GM12872 (cell line): ENCODE data around the gene ARMH1.

Experiments
- TF ChIP-seq, protein P1 (sequence below): IDR thresholded peaks from 3 replicates; pipeline ENCODE4 v1.5.1; 2011; ENCODE audit warnings: low read depth, mild to moderate bottlenecking, low read length, moderate library complexity; ENCODE audit not compliant: insufficient read depth

The ARMH1 gene

GRCh38 chr1:44663417-44663816 lies 11.1 kb upstream of the ARMH1 start:
- TF ChIP-seq, protein P1, sequence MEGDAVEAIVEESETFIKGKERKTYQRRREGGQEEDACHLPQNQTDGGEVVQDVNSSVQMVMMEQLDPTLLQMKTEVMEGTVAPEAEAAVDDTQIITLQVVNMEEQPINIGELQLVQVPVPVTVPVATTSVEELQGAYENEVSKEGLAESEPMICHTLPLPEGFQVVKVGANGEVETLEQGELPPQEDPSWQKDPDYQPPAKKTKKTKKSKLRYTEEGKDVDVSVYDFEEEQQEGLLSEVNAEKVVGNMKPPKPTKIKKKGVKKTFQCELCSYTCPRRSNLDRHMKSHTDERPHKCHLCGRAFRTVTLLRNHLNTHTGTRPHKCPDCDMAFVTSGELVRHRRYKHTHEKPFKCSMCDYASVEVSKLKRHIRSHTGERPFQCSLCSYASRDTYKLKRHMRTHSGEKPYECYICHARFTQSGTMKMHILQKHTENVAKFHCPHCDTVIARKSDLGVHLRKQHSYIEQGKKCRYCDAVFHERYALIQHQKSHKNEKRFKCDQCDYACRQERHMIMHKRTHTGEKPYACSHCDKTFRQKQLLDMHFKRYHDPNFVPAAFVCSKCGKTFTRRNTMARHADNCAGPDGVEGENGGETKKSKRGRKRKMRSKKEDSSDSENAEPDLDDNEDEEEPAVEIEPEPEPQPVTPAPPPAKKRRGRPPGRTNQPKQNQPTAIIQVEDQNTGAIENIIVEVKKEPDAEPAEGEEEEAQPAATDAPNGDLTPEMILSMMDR = no peak

- TF ChIP-seq, protein P1 = no peak
Measured at GRCh38 chr1:44664730-44665370, 9.7 kb upstream of the ARMH1 start.

DNA sequence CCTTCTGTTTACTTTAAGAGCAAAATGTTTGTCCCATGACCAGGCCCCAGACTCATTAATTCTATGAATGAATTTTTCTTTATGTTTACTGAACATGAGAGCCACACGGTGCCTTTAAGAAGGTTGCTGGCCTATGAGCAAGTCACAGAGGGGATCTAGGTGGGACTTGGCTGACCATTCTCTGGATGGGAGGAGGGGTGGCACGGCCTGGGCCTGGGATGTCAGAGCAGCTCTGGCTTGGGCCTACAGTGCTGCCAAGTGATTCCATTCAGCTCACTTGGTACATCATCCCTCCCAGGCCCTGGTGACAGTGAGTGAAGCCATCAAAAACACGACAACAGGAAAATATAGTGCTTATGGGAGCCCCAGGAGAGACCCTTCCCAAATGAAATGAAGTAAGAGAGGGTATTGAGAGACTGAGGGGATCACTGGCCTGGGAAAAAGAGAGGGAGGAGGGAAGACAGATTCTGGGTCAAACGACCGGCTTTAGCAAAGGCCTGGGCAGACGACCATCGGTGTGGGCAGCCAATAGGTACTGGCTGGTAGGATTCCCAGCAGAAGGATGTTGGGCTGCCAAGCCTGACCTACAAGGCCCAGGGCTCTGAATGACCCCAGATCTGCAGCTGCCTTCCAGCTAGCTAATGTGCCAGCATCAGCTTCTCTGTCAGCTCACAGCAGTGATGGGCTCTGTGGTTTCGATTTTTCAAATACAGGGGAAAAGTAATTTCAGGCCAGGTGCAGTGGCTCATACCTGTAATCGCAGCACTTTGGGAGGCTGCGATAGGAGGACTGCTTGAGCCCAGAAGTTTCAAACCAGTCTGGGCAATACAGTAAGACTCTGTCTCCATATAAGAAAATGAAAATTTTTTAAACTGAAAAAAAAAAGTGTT lies 3.5 kb upstream of the ARMH1 start:
- TF ChIP-seq, protein P1 = no peak

- TF ChIP-seq, protein P1 = no peak
Measured at GRCh38 chr1:44672254-44672955, 2.1 kb upstream of the ARMH1 start.

DNA sequence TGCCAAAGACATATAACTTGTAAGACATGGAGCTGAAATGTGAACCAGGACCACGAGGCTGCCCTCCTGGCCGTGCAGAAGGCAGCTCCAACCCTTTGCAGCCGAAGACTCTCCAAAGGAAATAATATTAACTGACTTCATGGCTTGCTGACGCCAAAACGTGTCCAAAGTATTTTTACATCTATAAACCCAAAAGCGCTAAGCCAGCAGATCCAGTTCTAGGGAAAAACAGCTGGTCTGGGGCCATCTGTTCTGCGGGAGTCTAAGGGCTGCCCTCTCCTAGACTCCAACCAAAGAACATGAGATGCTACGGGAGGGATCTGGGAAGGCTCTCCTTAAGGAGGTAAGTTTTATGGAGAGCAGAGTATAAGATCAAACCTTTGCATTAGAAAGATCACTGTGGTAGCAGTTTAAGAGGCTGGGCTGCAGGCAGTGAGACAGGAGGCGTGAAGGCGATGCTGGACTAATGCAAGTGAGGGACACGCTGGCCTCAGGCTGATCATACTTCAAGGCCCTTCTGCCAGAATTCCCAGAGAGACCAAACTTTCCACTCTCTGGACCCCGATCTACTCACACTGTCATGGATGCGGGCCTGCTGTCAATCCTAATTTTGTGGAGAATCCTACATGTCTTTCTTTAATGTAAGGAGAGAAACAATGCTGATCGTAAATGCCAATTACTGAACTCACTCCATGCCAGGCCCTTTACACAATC lies 1.4 kb upstream of the ARMH1 start:
- TF ChIP-seq, protein P1 = no peak

DNA sequence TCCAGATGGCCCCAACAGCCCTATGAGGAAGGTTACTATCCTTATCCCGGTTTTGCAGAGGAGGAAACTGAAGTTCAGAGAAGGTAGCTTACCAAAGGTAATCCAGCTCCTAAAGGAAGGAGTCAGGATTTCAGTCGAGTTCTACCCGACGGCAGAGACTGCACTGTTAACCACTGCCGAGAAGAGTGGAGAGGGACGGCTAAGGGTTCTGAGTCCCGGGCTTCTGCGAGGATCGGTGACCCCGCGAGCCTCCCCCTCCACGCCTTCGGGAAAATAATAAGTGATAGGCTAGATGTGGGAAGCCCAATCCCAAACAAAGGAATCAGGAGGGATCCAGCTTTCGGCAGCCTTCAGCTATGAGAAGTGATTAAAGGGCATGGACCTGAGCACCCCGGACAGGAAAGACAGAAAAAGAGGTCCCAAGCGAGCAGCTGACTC lies 820 bp upstream of the ARMH1 start:
- TF ChIP-seq, protein P1 = no peak
